AG04450 (cell line): ENCODE results near the gene EME1. TPM values are rescaled to one million over a fixed set of nuclear protein-coding genes. Genes with fewer than 3 reads are reported as not detected.

Source experiments
- CTCF ChIA-PET: fragments of 300-600, 350-600 bp; formaldehyde crosslinking; extraction: SDS; loops from one replicate; lab custom pipeline; 2022; ENCODE audit warnings: antibody characterized with exemption, inconsistent platforms; lab: Charles Lee
- POLR2A ChIA-PET: fragments of 350-600 bp; formaldehyde crosslinking; extraction: SDS; loops from one replicate; lab custom pipeline; 2021; ENCODE audit warnings: antibody characterized with exemption, inconsistent platforms; lab: Yijun Ruan, JAX
- DNase-seq: peaks from one replicate; pipeline ENCODE4 v3.0.0-alpha.2; 2011; ENCODE audit warnings: low read depth, low spot score
- H3K27ac ChIP-seq: one replicate; pipeline ENCODE4 v1.5.1; 2012; ENCODE audit warnings: low read depth, low read length, control low read depth
- H3K27me3 ChIP-seq: one replicate; pipeline ENCODE4 v1.6.0; 2012; ENCODE audit warnings: low read length; ENCODE audit not compliant: control insufficient read depth, insufficient read depth
- H3K4me3 ChIP-seq: 2 replicates; pipeline ENCODE4 v1.5.1; 2011; ENCODE audit warnings: mild to moderate bottlenecking, low read depth, low read length, control low read depth
- H3K9me3 ChIP-seq: 2 replicates; pipeline ENCODE4 v1.5.1; 2012; ENCODE audit warnings: low read length; ENCODE audit not compliant: control insufficient read depth, insufficient read depth
- CTCF ChIP-seq: IDR thresholded peaks from 2 replicates; pipeline ENCODE4 v1.5.1; 2011; ENCODE audit warnings: low read depth, low read length, control low read depth, inconsistent platforms
- polyA minus RNA-seq: library from RNA; depleted of rRNA, polyadenylated mRNA; stranded (reverse); fragments of >200 nt; gene quantifications from 2 replicates; pipeline ENCODE4 v1.2.3, GENCODE V29; 2011; rRNA and poly(A)+ RNA removed
- polyA plus RNA-seq: library from polyadenylated mRNA; depleted of rRNA; stranded (reverse); fragments of >200 nt; gene quantifications from 2 replicates; pipeline ENCODE4 v1.2.3, GENCODE V29; 2011; rRNA removed

EME1 gene, protein sequence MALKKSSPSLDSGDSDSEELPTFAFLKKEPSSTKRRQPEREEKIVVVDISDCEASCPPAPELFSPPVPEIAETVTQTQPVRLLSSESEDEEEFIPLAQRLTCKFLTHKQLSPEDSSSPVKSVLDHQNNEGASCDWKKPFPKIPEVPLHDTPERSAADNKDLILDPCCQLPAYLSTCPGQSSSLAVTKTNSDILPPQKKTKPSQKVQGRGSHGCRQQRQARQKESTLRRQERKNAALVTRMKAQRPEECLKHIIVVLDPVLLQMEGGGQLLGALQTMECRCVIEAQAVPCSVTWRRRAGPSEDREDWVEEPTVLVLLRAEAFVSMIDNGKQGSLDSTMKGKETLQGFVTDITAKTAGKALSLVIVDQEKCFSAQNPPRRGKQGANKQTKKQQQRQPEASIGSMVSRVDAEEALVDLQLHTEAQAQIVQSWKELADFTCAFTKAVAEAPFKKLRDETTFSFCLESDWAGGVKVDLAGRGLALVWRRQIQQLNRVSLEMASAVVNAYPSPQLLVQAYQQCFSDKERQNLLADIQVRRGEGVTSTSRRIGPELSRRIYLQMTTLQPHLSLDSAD
- 2.2 and 2.5 TPM in 2 replicates for polyA plus RNA-seq
- polyA minus RNA-seq = 2.4 and 3.6 TPM in 2 replicates

DNA sequence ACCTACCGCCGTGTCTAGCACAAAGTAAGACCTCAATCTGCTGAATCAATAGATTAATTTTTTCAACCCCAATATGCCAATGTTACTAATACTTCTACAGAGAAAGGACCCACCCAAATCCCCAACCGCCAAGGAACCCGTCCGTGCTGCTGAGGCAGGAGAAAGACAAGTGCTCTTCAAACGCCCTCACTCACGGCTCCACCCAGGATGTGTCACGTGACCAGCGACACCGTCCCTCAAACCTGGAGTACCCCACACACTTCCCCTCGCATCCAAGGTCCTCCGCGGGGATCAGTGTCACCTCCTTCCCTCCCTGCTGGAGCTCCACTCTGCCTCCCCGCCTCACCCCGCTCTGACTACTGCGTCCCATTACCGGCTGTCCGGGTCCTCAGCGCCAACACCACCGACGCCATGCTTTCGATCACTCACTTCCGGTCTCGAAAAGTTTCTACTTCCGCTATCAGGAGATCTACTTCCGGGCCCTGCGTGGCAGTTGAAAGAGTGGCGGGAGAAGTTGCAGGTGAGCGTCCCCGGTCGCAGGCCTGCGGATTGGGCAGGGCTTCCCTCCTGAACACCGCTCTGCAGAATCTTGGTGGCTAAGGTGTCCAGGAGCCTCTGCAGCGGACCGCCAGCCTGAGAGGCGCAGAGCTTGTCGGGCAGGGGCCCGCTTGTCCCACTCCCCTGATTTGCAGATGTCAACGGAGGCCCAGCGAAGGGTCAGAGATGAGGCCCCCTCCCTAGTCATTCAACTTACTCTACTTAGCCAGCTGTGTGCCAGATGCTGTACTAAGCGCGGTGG, at the start of gene EME1, which contains the start of gene MRPL27:
TSS of gene EME1 (plus strand) at position 472 of the 799 bp plus-strand sequence. CDS start 1,980 bp downstream, outside the sequence.
TSS of gene MRPL27 (minus strand) at position 427 of the 799 bp plus-strand sequence. CDS start at position 413, 14 bp downstream.
- DNase-seq = peak; percentile 44
- no peak for TF ChIP-seq CTCF
- POLR2A ChIA-PET = interaction anchor here (1.0 kb wide), 1 partner anchor 13 kb away, joined by 3 read pairs; no protein-coding TSS in a partner anchor

DNA sequence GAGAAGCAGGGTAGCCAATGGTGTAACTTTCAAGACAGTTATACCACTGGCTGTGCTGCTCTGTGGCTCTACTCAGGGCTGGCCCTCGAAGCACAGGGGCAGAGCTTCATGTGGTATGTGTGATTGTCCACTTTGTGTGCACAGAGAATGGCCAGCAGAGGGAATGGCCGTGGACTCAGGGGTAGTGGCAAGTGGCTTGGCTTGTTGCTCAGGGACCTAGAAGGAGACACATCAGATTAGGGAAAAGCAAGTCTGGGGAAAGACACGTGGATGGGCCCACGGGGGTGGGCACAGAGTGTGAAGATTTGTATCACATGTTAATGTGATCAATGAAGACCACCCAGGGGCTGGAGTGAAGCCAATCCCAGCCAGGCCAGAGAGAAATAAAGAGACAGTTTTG, 47.1 kb upstream of the EME1 start:
- no peak overlapping the region for H3K27ac ChIP-seq
- TF ChIP-seq CTCF = no peak
- POLR2A ChIA-PET = no interaction called here
- DNase-seq = no peak
- H3K4me3 ChIP-seq = no peak overlapping the region
- CTCF ChIA-PET = no interaction called here
- no peaks in the 10 kb centered on the region; the same call in 1 of the 2 replicates for H3K9me3 ChIP-seq
- peaks cover 4% of the 10 kb centered on the region for H3K27me3 ChIP-seq

More for the DNA sequence above, at the start of gene EME1, which contains the start of gene MRPL27:
- Histone ChIP-seq H3K9me3 (no peaks in the 10 kb centered on the region), H3K27me3 (no peaks in the 10 kb centered on the region), H3K4me3 (peak within 1 kb of the TSS; percentile 66), H3K27ac (peak within 1 kb of the TSS; percentile 76)
- CTCF ChIA-PET = interaction anchor here (1.2 to 4.7 kb wide), 2 partner anchors 10 to 24 kb away, joined by 4 to 47 read pairs; partner anchors contain the start of gene LRRC59

DNA sequence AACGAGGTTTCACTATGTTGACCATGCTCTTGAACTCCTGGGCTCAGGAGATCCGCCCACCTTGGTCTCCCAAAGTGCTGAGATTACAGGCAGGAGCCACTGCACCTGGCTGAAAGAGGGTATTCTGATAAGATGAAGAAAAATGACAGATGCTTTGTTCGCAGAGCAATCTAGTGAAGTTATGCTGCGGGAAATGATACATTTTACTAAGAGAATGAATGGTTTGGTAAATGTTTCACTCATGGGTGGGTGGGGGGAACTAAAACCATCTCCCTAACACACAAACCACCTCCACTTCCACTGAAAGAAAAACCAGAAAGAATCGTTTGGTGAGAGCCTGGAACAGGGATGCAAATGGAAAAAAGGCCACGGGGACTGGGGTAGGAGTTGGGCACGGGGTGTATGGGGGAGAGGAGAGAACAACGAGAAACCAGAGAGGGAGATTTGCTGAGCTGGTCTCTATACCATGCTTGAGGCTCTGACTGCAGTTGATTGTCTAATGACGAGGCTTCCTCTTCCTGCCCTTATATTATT, 46.1 kb upstream of the EME1 start:
- DNase-seq = no peak
- Histone ChIP-seq H3K9me3 (no peaks in the 10 kb centered on the region; the same call in 1 of the 2 replicates), H3K27me3 (peaks cover 4% of the 10 kb centered on the region), H3K4me3 (no peak overlapping the region), H3K27ac (no peak overlapping the region)
- ChIA-PET CTCF (no interaction called here), POLR2A (no interaction called here)
- TF ChIP-seq CTCF = no peak

DNA sequence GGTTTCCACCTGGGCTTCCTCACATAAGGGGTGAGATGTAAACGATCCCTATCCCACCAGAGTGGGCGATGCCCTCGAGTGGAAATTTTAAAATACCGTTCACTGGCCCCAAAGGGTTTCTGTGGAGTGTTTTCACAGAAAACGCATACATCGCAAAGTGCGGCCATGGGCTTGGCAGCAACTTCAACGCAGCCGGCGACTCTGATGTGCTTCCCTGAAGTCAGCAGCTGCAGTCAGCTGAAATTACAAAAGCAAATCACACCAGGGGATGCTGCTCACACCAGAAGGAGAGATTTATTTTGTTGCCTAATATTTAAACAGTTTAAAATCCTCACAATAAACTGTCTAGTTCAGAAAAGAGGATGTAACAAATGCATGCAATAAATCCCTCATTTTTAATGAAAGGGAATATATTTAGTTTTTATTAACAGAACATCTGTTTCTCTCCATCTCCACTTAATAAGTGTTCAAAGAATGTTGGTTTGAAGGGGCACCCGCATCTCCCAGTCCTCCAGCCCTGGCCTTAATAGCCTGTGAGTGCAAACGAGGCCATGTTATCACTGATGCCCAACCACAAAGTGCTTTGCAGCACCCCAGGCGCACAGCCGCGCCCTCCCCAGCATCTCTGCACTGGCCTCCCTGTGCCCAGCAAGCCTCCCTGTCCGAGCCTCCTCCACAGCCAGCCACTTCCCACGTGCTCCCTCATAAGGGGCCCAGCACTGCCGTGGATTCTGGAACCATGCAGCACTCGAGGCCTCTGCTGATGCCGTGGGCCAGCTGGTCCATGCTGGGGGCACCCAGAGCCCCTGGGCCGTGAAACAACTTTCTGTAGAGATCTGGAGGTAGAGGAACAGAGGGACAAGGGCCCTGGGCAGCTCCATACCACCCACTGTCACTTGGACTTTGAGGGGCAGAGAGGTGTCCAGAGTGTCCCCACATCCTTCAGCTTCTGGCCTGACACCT, 44.4 kb upstream of the EME1 start:
- TF ChIP-seq CTCF = no peak
- H3K4me3 ChIP-seq = no peak overlapping the region
- H3K9me3 ChIP-seq = no peaks in the 10 kb centered on the region; the same call in 1 of the 2 replicates
- DNase-seq = no peak
- POLR2A ChIA-PET = no interaction called here
- peaks cover 4% of the 10 kb centered on the region for H3K27me3 ChIP-seq
- H3K27ac ChIP-seq = no peak overlapping the region
- CTCF ChIA-PET = interaction anchor here (1.5 kb wide), 1 partner anchor 31 kb away, joined by 3 read pairs; no protein-coding TSS in a partner anchor
